GM23338 (cell line): ENCODE results near the gene PSAPL1. TPM values are rescaled to one million over a fixed set of nuclear protein-coding genes. Genes with fewer than 3 reads are reported as not detected.
A peak's percentile ranks its signal among the peaks of the same experiment; 100 is the strongest.

ENCODE experiments used
- ATAC-seq: fragments of 200-7000 bp; cut with Tn5 transposase; 3 replicates; pipeline ENCODE4 v1.9.1; 2020
- DNase-seq: peaks from one replicate; pipeline ENCODE4 v3.0.0-alpha.2; 2015; ENCODE audit warnings: low spot score
- H2AFZ ChIP-seq: fragments of 200-600 bp; sonication (generic); 2 replicates; pipeline ENCODE4 v1.8.0; 2016; ENCODE audit warnings: antibody characterized with exemption, mild to moderate bottlenecking, moderate library complexity
- H3F3A ChIP-seq: fragments of 200-600 bp; sonication (generic); replicated peaks from 2 replicates; pipeline ENCODE4 v1.8.0; 2017; ENCODE audit warnings: antibody characterized with exemption, mixed run types, low read depth
- H3K27ac ChIP-seq: fragments of 200-600 bp; sonication (generic); 2 replicates; pipeline ENCODE4 v1.6.1; 2016; ENCODE audit warnings: low read depth
- H3K27me3 ChIP-seq: fragments of 200-600 bp; sonication (generic); 2 replicates; pipeline ENCODE4 v1.8.0; 2016; ENCODE audit warnings: mild to moderate bottlenecking, mixed run types, moderate library complexity; ENCODE audit not compliant: insufficient read depth
- H3K36me3 ChIP-seq: fragments of 200-600 bp; sonication (generic); 2 replicates; pipeline ENCODE4 v1.8.0; 2016; ENCODE audit warnings: mild to moderate bottlenecking; ENCODE audit not compliant: insufficient read depth
- H3K4me1 ChIP-seq: fragments of 200-600 bp; sonication (generic); 2 replicates; pipeline ENCODE4 v1.8.0; 2016; ENCODE audit warnings: mild to moderate bottlenecking, moderate library complexity; ENCODE audit not compliant: insufficient read depth
- H3K4me2 ChIP-seq: fragments of 200-600 bp; sonication (generic); 2 replicates; pipeline ENCODE4 v1.7.1; 2017; ENCODE audit warnings: mixed run types
- H3K4me3 ChIP-seq: fragments of 200-600 bp; sonication (generic); 2 replicates; pipeline ENCODE4 v1.6.1; 2016; ENCODE audit warnings: mixed run types
- H3K79me2 ChIP-seq: fragments of 200-600 bp; sonication (generic); replicated peaks from 2 replicates; pipeline ENCODE4 v1.8.0; 2017; ENCODE audit warnings: mild to moderate bottlenecking; ENCODE audit not compliant: insufficient read depth
- H3K9me2 ChIP-seq: fragments of 200-600 bp; sonication (generic); 2 replicates; pipeline ENCODE4 v1.8.0; 2017; ENCODE audit not compliant: insufficient read depth
- H4K20me1 ChIP-seq: fragments of 200-600 bp; sonication (generic); replicated peaks from 2 replicates; pipeline ENCODE4 v1.8.0; 2017; ENCODE audit warnings: mild to moderate bottlenecking; ENCODE audit not compliant: insufficient read depth
- H3K27ac Mint-ChIP-seq: 2 replicates; pipeline ENCODE4 v1.8.0; 2020; ENCODE audit warnings: inconsistent platforms, mild to moderate bottlenecking, moderate library complexity, mixed read lengths
- H3K27me3 Mint-ChIP-seq: 3 replicates; pipeline ENCODE4 v1.8.0; 2022; ENCODE audit warnings: low read depth, mild to moderate bottlenecking, moderate library complexity, mixed read lengths, inconsistent platforms; ENCODE audit not compliant: insufficient read depth, poor library complexity
- H3K36me3 Mint-ChIP-seq: 3 replicates; pipeline ENCODE4 v1.8.0; 2021; ENCODE audit warnings: low read depth, mild to moderate bottlenecking, inconsistent platforms, moderate library complexity, mixed read lengths
- H3K4me1 Mint-ChIP-seq: 3 replicates; pipeline ENCODE4 v1.8.0; 2020; ENCODE audit warnings: mild to moderate bottlenecking, inconsistent platforms, mixed read lengths
- H3K4me3 Mint-ChIP-seq: 3 replicates; pipeline ENCODE4 v1.8.0; 2021; ENCODE audit warnings: moderate library complexity, mild to moderate bottlenecking, inconsistent platforms, mixed read lengths
- H3K9me3 Mint-ChIP-seq: 3 replicates; pipeline ENCODE4 v1.8.0; 2020; ENCODE audit warnings: moderate library complexity, mild to moderate bottlenecking, inconsistent platforms, mixed read lengths
- CREB1 ChIP-seq: fragments of 250-450 bp; sonication (Bioruptor Pico); IDR thresholded peaks from 2 replicates; pipeline ENCODE4 v1.5.0; 2020; ENCODE audit warnings: low read depth, mild to moderate bottlenecking, moderate library complexity
- EZH2 ChIP-seq: fragments of 200-600 bp; sonication (generic); IDR thresholded peaks from one replicate; pipeline ENCODE4 v1.8.0; 2017; ENCODE audit warnings: antibody characterized with exemption, mild to moderate bottlenecking, low read depth; ENCODE audit not compliant: unreplicated experiment
- EZH2phosphoT487 ChIP-seq: fragments of 200-600 bp; sonication (generic); IDR thresholded peaks from one replicate; pipeline ENCODE4 v1.8.1; 2018; ENCODE audit warnings: antibody characterized with exemption; ENCODE audit not compliant: unreplicated experiment
- JUNB ChIP-seq: IDR thresholded peaks from one replicate; pipeline ENCODE4 v1.6.1; 2016; ENCODE audit warnings: antibody characterized with exemption; ENCODE audit not compliant: unreplicated experiment
- NANOG ChIP-seq: IDR thresholded peaks from 2 replicates; pipeline ENCODE4 v1.6.1; 2016; ENCODE audit warnings: antibody characterized with exemption, borderline replicate concordance
- REST ChIP-seq: IDR thresholded peaks from one replicate; pipeline ENCODE4 v1.6.1; 2018; ENCODE audit warnings: antibody characterized with exemption; ENCODE audit not compliant: unreplicated experiment
- STAT1 ChIP-seq: IDR thresholded peaks from one replicate; pipeline ENCODE4 v1.6.1; 2016; ENCODE audit warnings: antibody characterized with exemption; ENCODE audit not compliant: unreplicated experiment
- ZNF114 ChIP-seq: fragments of 250-450 bp; sonication (Bioruptor Pico); IDR thresholded peaks from 2 replicates; pipeline ENCODE4 v1.5.0; 2020; ENCODE audit warnings: mild to moderate bottlenecking, moderate library complexity
- ZNF331 ChIP-seq: fragments of 250-450 bp; sonication (Bioruptor Pico); IDR thresholded peaks from 2 replicates; pipeline ENCODE4 v1.5.0; 2020; ENCODE audit warnings: low read depth, mild to moderate bottlenecking, moderate library complexity
- polyA plus RNA-seq: library from polyadenylated mRNA; unstranded; fragments of >200 nt; fragmentation: Nextera tagmentation; extraction: Ambion mirVana; gene quantifications from 2 replicates; pipeline ENCODE4 v1.2.1, GENCODE V29; 2016
- total RNA-seq: library from RNA; depleted of rRNA; stranded (reverse); fragments of >200 nt; shearing (Covaris generic); gene quantifications from 2 replicates; pipeline ENCODE4 v1.2.3, GENCODE V29; 2014
- TF ChIP-seq, protein P1 (sequence below): IDR thresholded peaks from 2 replicates; pipeline ENCODE4 v1.6.1; 2016; ENCODE audit warnings: antibody characterized with exemption
- TF ChIP-seq, protein P2 (sequence below), 2 experiments: fragments of 200-600 bp in 1 of 2; sonication (generic) in 1 of 2; conservative IDR thresholded peaks; 2 replicates each; pipeline versions ENCODE4 v1.5.1 to v1.6.1; 2016 to 2017; ENCODE audit warnings: antibody characterized with exemption in 2 of 2, low read depth in 2 of 2, mild to moderate bottlenecking in 2 of 2, moderate library complexity in 1 of 2

Gene PSAPL1
- total and polyA plus RNA-seq, 2 experiments from 2014 or later, result not detected

GRCh38 chr4:7425124-7425523 is 9.6 kb downstream of the PSAPL1 start (continued):
- TF ChIP-seq REST, result no peak
- TF ChIP-seq NANOG, result no peak
- TF ChIP-seq, protein P1, sequence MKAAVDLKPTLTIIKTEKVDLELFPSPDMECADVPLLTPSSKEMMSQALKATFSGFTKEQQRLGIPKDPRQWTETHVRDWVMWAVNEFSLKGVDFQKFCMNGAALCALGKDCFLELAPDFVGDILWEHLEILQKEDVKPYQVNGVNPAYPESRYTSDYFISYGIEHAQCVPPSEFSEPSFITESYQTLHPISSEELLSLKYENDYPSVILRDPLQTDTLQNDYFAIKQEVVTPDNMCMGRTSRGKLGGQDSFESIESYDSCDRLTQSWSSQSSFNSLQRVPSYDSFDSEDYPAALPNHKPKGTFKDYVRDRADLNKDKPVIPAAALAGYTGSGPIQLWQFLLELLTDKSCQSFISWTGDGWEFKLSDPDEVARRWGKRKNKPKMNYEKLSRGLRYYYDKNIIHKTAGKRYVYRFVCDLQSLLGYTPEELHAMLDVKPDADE, result no peak
- no peak for TF ChIP-seq ZNF114
- TF ChIP-seq EZH2, result no peak
- no peak for TF ChIP-seq STAT1
- TF ChIP-seq, protein P2, sequence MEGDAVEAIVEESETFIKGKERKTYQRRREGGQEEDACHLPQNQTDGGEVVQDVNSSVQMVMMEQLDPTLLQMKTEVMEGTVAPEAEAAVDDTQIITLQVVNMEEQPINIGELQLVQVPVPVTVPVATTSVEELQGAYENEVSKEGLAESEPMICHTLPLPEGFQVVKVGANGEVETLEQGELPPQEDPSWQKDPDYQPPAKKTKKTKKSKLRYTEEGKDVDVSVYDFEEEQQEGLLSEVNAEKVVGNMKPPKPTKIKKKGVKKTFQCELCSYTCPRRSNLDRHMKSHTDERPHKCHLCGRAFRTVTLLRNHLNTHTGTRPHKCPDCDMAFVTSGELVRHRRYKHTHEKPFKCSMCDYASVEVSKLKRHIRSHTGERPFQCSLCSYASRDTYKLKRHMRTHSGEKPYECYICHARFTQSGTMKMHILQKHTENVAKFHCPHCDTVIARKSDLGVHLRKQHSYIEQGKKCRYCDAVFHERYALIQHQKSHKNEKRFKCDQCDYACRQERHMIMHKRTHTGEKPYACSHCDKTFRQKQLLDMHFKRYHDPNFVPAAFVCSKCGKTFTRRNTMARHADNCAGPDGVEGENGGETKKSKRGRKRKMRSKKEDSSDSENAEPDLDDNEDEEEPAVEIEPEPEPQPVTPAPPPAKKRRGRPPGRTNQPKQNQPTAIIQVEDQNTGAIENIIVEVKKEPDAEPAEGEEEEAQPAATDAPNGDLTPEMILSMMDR (conservative IDR thresholded peaks at IDR 0.05; ENCODE audit: low read depth in 2 of 2), result no peak
- TF ChIP-seq ZNF331 (CRISPR knock-in tag), result no peak
- no peak for TF ChIP-seq EZH2phosphoT487
- no peak for TF ChIP-seq JUNB
- no peak for TF ChIP-seq CREB1 (CRISPR knock-in tag)

DNA sequence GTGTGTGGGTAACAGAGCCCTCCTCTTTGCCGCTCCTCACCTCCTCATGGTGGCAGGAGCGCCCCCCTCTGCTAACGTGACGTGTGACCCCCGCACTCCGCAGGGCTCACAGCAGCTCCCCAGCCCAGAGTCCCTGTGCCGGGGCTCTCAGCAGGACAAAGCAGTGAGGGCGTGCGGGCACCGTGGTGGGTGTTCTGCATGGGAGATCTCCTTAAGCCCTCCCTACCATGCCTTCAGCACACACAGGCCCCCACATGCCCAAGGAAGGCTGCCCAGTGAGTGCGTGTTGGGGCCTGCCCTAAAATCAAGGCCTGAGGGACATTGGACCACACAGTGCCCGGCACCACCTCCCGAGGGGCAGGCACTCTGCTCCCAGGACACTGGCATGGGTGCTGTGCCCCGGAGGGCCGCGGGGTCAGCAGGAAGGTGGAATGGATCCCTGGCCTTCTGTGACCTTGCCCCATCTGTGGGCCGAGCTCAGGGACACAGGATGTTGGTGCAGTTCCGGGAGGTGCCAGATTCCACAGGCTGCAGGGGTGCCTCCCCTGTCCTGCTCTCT is 10.1 kb downstream of the PSAPL1 start:
- TF ChIP-seq, protein P2 (conservative IDR thresholded peaks at IDR 0.05; ENCODE audit: low read depth in 2 of 2), result peak; percentile 13 to 52; a peak in 2 of 4 replicates
- no peak for TF ChIP-seq ZNF114
- H3K4me1 Mint-ChIP-seq, result peaks cover 25% of the 10 kb centered on the region
- H3K36me3 ChIP-seq, result no peaks in the 10 kb centered on the region
- H3K4me2 ChIP-seq, result no peak overlapping the region
- H3K9me2 ChIP-seq, result no peaks in the 10 kb centered on the region
- H3K36me3 Mint-ChIP-seq, result no peaks in the 10 kb centered on the region
- peaks cover 9% of the 10 kb centered on the region for H3K27me3 Mint-ChIP-seq
- H3K27me3 ChIP-seq, result no peaks in the 10 kb centered on the region
- H3K79me2 ChIP-seq, result no peaks in the 10 kb centered on the region
- ATAC-seq (peak; percentile 16; the same call in 2 of the 3 replicates), DNase-seq (no peak)
- no peak overlapping the region for H3K27ac Mint-ChIP-seq
- no peaks in the 10 kb centered on the region; the same call in 2 of the 3 replicates for H3K9me3 Mint-ChIP-seq
- no peaks in the 10 kb centered on the region for H4K20me1 ChIP-seq
- no peaks in the 10 kb centered on the region for H3F3A ChIP-seq
- H3K4me3 ChIP-seq, result no peak overlapping the region
- no peak overlapping the region for H3K4me3 Mint-ChIP-seq
- no peak overlapping the region for H2AFZ ChIP-seq
- no peak overlapping the region for H3K27ac ChIP-seq
- H3K4me1 ChIP-seq, result peaks cover 14% of the 10 kb centered on the region; the same call in 1 of the 2 replicates
